D721Med (cell line): ENCODE data around the gene NDP.

ENCODE experiments used
- DNase-seq: peaks from one replicate; pipeline ENCODE4 v3.0.0; 2011; ENCODE audit warnings: low spot score; ENCODE audit not compliant: insufficient read length
- FAIRE-seq: peaks from 2 replicates; lab custom pipeline; 2011; peaks lifted over from hg19 to GRCh38; lab: Jason Lieb, UNC
- TF ChIP-seq, protein P1 (sequence below): IDR thresholded peaks from 2 replicates; pipeline ENCODE4 v1.5.1; 2012; ENCODE audit warnings: mild to moderate bottlenecking, control low read depth; ENCODE audit not compliant: insufficient read depth; ENCODE audit errors: missing control alignments

The NDP gene

DNA sequence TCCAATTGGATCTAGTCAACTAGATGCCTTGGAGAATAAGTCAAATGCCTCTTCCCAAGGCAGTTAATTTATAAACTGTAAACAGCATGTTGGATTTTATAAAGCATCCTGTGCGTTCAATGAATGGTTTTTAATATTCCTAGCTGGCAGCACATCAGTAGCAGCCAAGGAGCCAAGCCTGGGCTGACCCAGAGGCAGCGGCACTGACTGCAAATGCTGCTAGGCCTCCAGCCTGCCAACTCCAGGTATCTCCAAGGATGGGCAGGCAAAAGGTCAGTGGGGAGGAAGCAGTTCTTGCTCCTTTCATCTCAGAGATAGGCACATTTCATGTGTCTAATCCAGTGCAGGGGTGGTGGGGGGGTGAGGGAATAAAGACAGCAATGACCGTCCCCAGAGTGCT is 9.5 kb downstream of the NDP start:
- TF ChIP-seq, protein P1, sequence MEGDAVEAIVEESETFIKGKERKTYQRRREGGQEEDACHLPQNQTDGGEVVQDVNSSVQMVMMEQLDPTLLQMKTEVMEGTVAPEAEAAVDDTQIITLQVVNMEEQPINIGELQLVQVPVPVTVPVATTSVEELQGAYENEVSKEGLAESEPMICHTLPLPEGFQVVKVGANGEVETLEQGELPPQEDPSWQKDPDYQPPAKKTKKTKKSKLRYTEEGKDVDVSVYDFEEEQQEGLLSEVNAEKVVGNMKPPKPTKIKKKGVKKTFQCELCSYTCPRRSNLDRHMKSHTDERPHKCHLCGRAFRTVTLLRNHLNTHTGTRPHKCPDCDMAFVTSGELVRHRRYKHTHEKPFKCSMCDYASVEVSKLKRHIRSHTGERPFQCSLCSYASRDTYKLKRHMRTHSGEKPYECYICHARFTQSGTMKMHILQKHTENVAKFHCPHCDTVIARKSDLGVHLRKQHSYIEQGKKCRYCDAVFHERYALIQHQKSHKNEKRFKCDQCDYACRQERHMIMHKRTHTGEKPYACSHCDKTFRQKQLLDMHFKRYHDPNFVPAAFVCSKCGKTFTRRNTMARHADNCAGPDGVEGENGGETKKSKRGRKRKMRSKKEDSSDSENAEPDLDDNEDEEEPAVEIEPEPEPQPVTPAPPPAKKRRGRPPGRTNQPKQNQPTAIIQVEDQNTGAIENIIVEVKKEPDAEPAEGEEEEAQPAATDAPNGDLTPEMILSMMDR = no peak
- no peak for FAIRE-seq
- no peak for DNase-seq

DNA sequence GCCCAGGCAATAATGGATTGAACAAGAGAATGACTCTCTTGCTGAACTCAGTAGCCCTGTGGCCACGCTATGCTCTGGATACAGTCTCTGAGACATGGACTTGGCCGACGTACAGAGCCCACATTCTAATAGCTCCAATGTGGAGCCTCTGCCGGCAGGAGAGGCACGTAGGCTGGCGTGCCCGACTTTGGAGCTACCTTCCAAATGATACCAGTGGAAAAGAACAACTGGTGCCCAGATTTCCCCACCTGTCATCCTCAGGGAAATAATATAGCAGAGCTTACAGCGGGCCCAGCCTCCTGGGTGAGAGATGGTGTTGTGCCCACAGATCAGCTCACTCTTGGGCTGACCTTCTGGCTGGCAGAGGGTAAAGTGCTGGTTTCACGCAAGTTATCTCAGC is 10.6 kb downstream of the NDP start:
- TF ChIP-seq, protein P1 = no peak
- no peak for DNase-seq
- no peak for FAIRE-seq

DNA sequence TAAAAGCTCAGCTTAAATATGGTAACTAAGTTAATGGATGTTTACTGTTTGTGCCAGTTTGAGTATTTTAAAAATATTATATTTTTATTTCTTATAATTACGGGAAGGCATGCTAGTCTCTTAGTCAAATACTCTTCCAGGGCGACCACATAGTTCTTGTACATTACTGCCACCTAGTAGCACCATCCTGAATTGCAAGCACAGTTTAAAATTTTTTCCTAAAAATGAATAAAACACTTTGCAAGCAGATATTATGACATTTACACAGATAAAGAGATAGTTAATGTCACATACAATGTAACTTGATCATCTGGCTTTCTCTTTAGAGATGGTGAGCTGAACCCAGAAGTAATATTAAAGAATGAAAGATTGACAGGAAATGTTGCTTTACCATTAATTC is 11.5 kb downstream of the NDP start:
- DNase-seq = no peak
- no peak for FAIRE-seq
- TF ChIP-seq, protein P1 = no peak

DNA sequence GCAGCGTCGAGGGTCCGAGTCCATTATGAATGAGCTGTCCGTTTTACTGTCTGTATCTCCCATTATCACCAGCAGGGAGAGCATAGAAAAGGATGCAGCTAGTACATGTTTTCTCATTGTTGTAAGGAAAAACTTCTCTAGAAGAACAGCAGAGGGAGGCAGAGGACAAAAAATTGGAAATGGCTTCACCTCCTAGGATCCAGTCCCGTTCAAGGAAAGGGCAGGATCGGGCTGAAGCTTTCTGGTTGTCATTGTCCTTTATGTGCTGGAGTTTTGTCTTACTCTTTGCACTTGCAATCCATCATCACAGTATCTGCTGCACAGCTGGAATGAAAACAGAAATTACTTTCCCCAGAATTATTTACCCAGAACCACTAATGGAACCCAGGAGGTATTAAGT is 14.7 kb downstream of the NDP start:
- TF ChIP-seq, protein P1 = peak; percentile 54
- DNase-seq = no peak
- FAIRE-seq = no peak

DNA sequence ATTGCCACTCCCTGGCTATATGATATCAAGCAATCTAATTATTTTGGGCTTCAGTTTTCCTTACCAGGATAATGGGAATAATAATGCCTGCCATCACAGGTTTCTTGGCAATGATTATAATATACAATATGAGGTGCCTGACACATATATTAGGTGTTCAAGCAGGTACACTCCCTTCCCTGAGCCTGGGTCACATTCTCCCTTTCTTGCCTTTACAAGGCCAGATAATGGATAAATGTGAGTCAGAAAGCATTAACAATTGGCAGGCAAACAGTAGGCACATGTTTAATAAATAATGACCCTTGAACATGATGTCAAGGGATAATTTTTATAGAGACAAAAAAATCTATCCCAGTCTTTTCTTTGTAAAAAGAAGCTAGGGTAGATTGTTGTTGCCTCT is 17.2 kb downstream of the NDP start:
- FAIRE-seq (peak; percentile 21), DNase-seq (no peak)
- TF ChIP-seq, protein P1 = no peak

DNA sequence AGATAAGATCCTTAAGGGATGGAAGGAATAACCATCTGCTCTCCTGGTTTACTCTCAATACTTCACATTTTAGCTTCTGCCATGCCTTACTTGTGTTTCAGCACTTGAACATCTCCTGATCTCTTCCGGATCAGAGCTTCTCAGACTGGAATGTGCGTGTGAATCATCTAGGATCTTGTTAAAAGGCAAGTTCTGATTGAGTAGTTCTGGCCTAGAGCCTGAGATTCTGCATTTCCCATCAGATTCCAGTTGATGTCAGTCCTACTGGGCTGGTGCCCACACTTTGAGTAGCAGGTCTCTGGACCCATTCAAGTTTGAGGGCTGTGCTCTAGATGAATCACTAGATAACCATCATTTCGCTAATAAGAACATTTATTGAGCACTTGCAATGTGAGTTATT is 20.0 kb downstream of the NDP start:
- no peak for DNase-seq
- TF ChIP-seq, protein P1 = no peak
- no peak for FAIRE-seq

DNA sequence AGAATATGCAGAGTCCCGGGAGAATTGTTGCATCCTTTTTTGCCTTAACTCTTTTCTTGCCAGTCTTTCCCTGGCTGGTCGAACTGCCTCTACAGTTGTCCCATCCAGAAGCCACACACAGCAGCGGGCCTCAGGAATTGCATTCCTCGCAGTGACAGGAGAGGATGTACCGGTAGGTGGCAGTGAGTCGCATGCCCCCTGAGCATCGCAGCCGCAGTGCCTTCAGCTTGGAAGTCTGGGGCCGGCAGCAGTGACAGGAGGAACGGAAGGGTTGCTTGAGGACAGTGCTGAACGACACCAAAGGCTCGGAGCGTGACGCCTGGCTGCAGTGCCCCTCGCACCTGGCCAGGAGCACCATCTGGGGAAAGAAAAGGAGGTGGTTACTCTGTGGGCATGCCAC is 23.5 kb downstream of the NDP start:
- TF ChIP-seq, protein P1 = peak; percentile 34
- DNase-seq (no peak), FAIRE-seq (no peak)
